Transverse colon (tissue), 4 donors: ENCODE data around the gene GRIK4.

Source experiments
- EP300 ChIP-seq: sonication (generic); formaldehyde crosslinking; IDR thresholded peaks from one replicate; pipeline ENCODE4 v1.6.1; 2017; ENCODE audit warnings: antibody characterized with exemption, low read depth
- POLR2A ChIP-seq: fragments of 450-650 bp; IDR thresholded peaks from one replicate; pipeline ENCODE4 v1.6.1; 2016; ENCODE audit warnings: antibody characterized with exemption, mild to moderate bottlenecking, moderate library complexity
- POLR2AphosphoS5 ChIP-seq, 3 donors: sonication (generic); formaldehyde crosslinking; IDR thresholded peaks; one replicate each; pipeline ENCODE4 v1.6.1; 2016; ENCODE audit warnings: antibody characterized with exemption in 3 of 3
- TF ChIP-seq, protein P1 (sequence below), 5 experiments: fragments of 200-600 bp in 3 of 5; fragments of 450-650 bp in 2 of 5; sonication (generic) in 3 of 5; IDR thresholded peaks; 1 replicate in 2 of 5; 2 replicates in 3 of 5; pipeline ENCODE4 v1.5.1; 2016 to 2017; ENCODE audit warnings: antibody characterized with exemption in 5 of 5, inconsistent platforms in 3 of 5, mild to moderate bottlenecking in 2 of 5, moderate library complexity in 1 of 5

DNA sequence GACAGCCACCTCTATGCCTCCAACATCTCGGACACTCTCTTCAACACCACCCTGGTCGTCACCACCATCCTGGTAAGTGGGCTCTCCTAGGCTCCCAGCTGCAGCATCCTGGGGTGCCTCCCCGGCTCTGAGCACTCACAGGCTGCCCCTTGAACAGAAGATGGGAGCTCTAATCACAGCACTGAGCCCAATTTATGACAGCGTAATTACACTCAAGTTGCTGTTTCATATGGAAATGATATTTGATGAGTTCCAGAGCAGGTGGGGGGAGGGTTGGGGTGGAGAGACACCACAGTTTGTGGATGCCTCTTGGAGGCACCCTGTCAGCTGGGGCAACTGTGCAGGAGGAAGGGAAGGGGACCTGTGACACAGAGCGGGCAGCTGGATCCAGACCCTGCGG is 387.0 kb downstream of the GRIK4 start:
- no peak for TF ChIP-seq EP300
- TF ChIP-seq POLR2AphosphoS5 (IDR thresholded peaks at IDR 0.05) = no peak
- TF ChIP-seq, protein P1, sequence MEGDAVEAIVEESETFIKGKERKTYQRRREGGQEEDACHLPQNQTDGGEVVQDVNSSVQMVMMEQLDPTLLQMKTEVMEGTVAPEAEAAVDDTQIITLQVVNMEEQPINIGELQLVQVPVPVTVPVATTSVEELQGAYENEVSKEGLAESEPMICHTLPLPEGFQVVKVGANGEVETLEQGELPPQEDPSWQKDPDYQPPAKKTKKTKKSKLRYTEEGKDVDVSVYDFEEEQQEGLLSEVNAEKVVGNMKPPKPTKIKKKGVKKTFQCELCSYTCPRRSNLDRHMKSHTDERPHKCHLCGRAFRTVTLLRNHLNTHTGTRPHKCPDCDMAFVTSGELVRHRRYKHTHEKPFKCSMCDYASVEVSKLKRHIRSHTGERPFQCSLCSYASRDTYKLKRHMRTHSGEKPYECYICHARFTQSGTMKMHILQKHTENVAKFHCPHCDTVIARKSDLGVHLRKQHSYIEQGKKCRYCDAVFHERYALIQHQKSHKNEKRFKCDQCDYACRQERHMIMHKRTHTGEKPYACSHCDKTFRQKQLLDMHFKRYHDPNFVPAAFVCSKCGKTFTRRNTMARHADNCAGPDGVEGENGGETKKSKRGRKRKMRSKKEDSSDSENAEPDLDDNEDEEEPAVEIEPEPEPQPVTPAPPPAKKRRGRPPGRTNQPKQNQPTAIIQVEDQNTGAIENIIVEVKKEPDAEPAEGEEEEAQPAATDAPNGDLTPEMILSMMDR (IDR thresholded peaks at IDR 0.05) = no peak
- no peak for TF ChIP-seq POLR2A
